Natural killer cell treated with Interleukin-12 subunit alpha and Interleukin-12 subunit beta and Interleukin-15 and Interleukin-18, amount 100 ng/mL, for 72 hours (primary cell): ENCODE results near the gene MYL6. TPM values are rescaled to one million over a fixed set of nuclear protein-coding genes. Genes with fewer than 3 reads are reported as not detected.
A peak's percentile ranks its signal among the peaks of the same experiment; 100 is the strongest.

ENCODE experiments used
- ATAC-seq, 2 donors: fragments of 150-1000 bp; cut with Tn5 transposase in 1 of 2; sonication (Bioruptor Pico), chemical (Tn5 transposase) in 1 of 2; 2 replicates each; pipeline ENCODE4 v1.10.0; 2021
- DNase-seq: peaks from one replicate; pipeline ENCODE4 v3.0.0; 2022; ENCODE audit warnings: low spot score
- H3K27ac Mint-ChIP-seq, 2 donors: 1 replicate in 1 of 2; 2 replicates in 1 of 2; pipeline ENCODE4 v1.8.0; 2022; ENCODE audit warnings: mixed read lengths in 2 of 2, mild to moderate bottlenecking in 1 of 2, moderate library complexity in 1 of 2
- H3K27me3 Mint-ChIP-seq, 2 donors: 1 replicate in 1 of 2; 2 replicates in 1 of 2; pipeline ENCODE4 v1.8.0; 2022; ENCODE audit warnings: mixed read lengths in 2 of 2
- H3K36me3 Mint-ChIP-seq: one replicate; pipeline ENCODE4 v1.8.0; 2022; ENCODE audit warnings: mixed read lengths
- H3K4me1 Mint-ChIP-seq, 2 donors: 1 replicate in 1 of 2; 2 replicates in 1 of 2; pipeline ENCODE4 v1.8.0; 2022; ENCODE audit warnings: low read depth in 2 of 2, mixed read lengths in 2 of 2, mild to moderate bottlenecking in 1 of 2
- H3K4me3 Mint-ChIP-seq: one replicate; pipeline ENCODE4 v1.8.0; 2022; ENCODE audit warnings: mixed read lengths
- H3K9me3 Mint-ChIP-seq: 2 replicates; pipeline ENCODE4 v1.8.0; 2022; ENCODE audit warnings: mixed read lengths
- total RNA-seq, 2 donors: library from RNA; stranded (reverse); gene quantifications; one replicate each; pipeline ENCODE4 v1.2.3, GENCODE V29; 2022

Gene MYL6
- total RNA-seq, 2 donors from 2014 or later, result 1,441 to 1,555 TPM

GRCh38 chr12:56197921-56198635, 39.9 kb downstream of the MYL6 start:
- ATAC-seq (no peak), DNase-seq (no peak)
- no peaks in the 10 kb centered on the region for H3K9me3 Mint-ChIP-seq
- no peak overlapping the region for H3K4me3 Mint-ChIP-seq
- H3K36me3 Mint-ChIP-seq, result no peaks in the 10 kb centered on the region
- H3K4me1 Mint-ChIP-seq, result peaks cover 5 to 6% of the 10 kb centered on the region in 2 donors
- no peaks in the 10 kb centered on the region for H3K27me3 Mint-ChIP-seq
- H3K27ac Mint-ChIP-seq, result no peak overlapping the region

GRCh38 chr12:56198836-56199235, 40.7 kb downstream of the MYL6 start:
- Mint-ChIP-seq H3K36me3 (no peaks in the 10 kb centered on the region), H3K4me1 (no peaks in the 10 kb centered on the region), H3K4me3 (no peak overlapping the region), H3K27me3 (no peaks in the 10 kb centered on the region), H3K27ac (no peak overlapping the region), H3K9me3 (no peaks in the 10 kb centered on the region)
- ATAC-seq, result no peak
- no peak for DNase-seq

GRCh38 chr12:56202366-56202765, 44.2 kb downstream of the MYL6 start:
- Mint-ChIP-seq H3K4me1 (peaks cover 0 to 7% of the 10 kb centered on the region in 2 donors), H3K27ac (peak overlapping the region in 1 of 2 donors; percentile 58), H3K27me3 (no peaks in the 10 kb centered on the region), H3K9me3 (no peaks in the 10 kb centered on the region), H3K36me3 (peaks cover 13% of the 10 kb centered on the region), H3K4me3 (no peak overlapping the region)
- no peak for DNase-seq
- no peak for ATAC-seq

- ATAC-seq, result no peak
- Mint-ChIP-seq H3K4me1 (peaks cover 0 to 7% of the 10 kb centered on the region in 2 donors), H3K4me3 (no peak overlapping the region), H3K9me3 (no peaks in the 10 kb centered on the region), H3K36me3 (peaks cover 17% of the 10 kb centered on the region), H3K27ac (peak overlapping the region in 1 of 2 donors; percentile 58), H3K27me3 (no peaks in the 10 kb centered on the region)
- DNase-seq, result no peak
Observed at GRCh38 chr12:56202838-56203237, 44.7 kb downstream of the MYL6 start.

GRCh38 chr12:56204275-56204674, 46.1 kb downstream of the MYL6 start:
- no peak for DNase-seq
- Mint-ChIP-seq H3K27ac (peak overlapping the region in 1 of 2 donors; percentile 4), H3K27me3 (no peaks in the 10 kb centered on the region), H3K4me3 (no peak overlapping the region), H3K36me3 (peaks cover 17% of the 10 kb centered on the region), H3K9me3 (no peaks in the 10 kb centered on the region), H3K4me1 (peaks cover 0 to 7% of the 10 kb centered on the region in 2 donors)
- ATAC-seq, result no peak

- no peak for DNase-seq
- no peak for ATAC-seq
- Mint-ChIP-seq H3K4me3 (no peak overlapping the region), H3K4me1 (peaks cover 0 to 7% of the 10 kb centered on the region in 2 donors), H3K36me3 (peaks cover 17% of the 10 kb centered on the region), H3K27ac (no peak overlapping the region), H3K27me3 (no peaks in the 10 kb centered on the region), H3K9me3 (no peaks in the 10 kb centered on the region)
Observed at GRCh38 chr12:56205445-56205844, 47.3 kb downstream of the MYL6 start.

GRCh38 chr12:56206452-56207166, 48.5 kb downstream of the MYL6 start:
- Mint-ChIP-seq H3K36me3 (peaks cover 22% of the 10 kb centered on the region), H3K9me3 (no peaks in the 10 kb centered on the region), H3K27ac (no peak overlapping the region), H3K4me3 (no peak overlapping the region), H3K27me3 (no peaks in the 10 kb centered on the region), H3K4me1 (peaks cover 0 to 7% of the 10 kb centered on the region in 2 donors)
- no peak for DNase-seq
- ATAC-seq, result peak; percentile 59 to 62

- Mint-ChIP-seq H3K4me3 (no peak overlapping the region), H3K4me1 (peaks cover 0 to 7% of the 10 kb centered on the region in 2 donors), H3K27me3 (no peaks in the 10 kb centered on the region), H3K36me3 (peaks cover 22% of the 10 kb centered on the region), H3K27ac (no peak overlapping the region), H3K9me3 (no peaks in the 10 kb centered on the region)
- ATAC-seq (no peak), DNase-seq (no peak)
Observed at GRCh38 chr12:56208006-56208405, 49.8 kb downstream of the MYL6 start.

Other genes with a start within 250 kb of the MYL6 start
- 10 to 100 TPM; 31.6 to 34.0 TPM for gene PYM1, start 230.5 kb upstream of the MYL6 start, total RNA-seq
- 100 to 1,000 TPM in 1 of 2 donors, 10 to 100 TPM in 1; 81.9 to 168 TPM for gene DGKA, start 227.2 kb upstream of the MYL6 start, total RNA-seq
- gene PMEL, start 192.3 kb upstream of the MYL6 start, total RNA-seq, result under 1 TPM in 1 of 2 donors, not detected in 1; 0.40 TPM
- 100 to 1,000 TPM in 1 of 2 donors, 10 to 100 TPM in 1; 72.3 to 178 TPM for gene CDK2, start 191.5 kb upstream of the MYL6 start, total RNA-seq
- 10 to 100 TPM; 39.2 to 68.1 TPM for gene RAB5B, start 184.3 kb upstream of the MYL6 start, total RNA-seq
- gene SUOX, start 161.1 kb upstream of the MYL6 start, total RNA-seq, result 10 to 100 TPM; 12.2 to 17.6 TPM
- gene IKZF4, start 137.3 kb upstream of the MYL6 start, total RNA-seq, result 10 to 100 TPM; 11.7 to 12.0 TPM
- gene RPS26, start 116.4 kb upstream of the MYL6 start, total RNA-seq, result 10 to 100 TPM; 24.6 to 48.3 TPM
- not detected for gene ERBB3, start 78.2 kb upstream of the MYL6 start, total RNA-seq
- gene PA2G4, start 53.8 kb upstream of the MYL6 start, total RNA-seq, result 100 to 1,000 TPM; 233 to 318 TPM
- 1,000 to 10,000 TPM; 2,363 to 2,700 TPM for gene RPL41, start 41.7 kb upstream of the MYL6 start, total RNA-seq
- 10 to 100 TPM; 11.4 to 14.9 TPM for gene ZC3H10, start 40.1 kb upstream of the MYL6 start, total RNA-seq
- gene ESYT1, start 30.1 kb upstream of the MYL6 start, total RNA-seq, result 100 to 1,000 TPM in 1 of 2 donors, 10 to 100 TPM in 1; 89.3 to 120 TPM
- gene MYL6B, start 5.8 kb upstream of the MYL6 start, total RNA-seq, result 10 to 100 TPM; 32.0 to 65.5 TPM
- 100 to 1,000 TPM; 102 to 166 TPM for gene SMARCC2, start 31.1 kb downstream of the MYL6 start, total RNA-seq
- gene RNF41, start 63.6 kb downstream of the MYL6 start, total RNA-seq, result 10 to 100 TPM; 34.1 to 48.8 TPM
- gene NABP2, start 66.0 kb downstream of the MYL6 start, total RNA-seq, result 10 to 100 TPM; 66.3 to 81.6 TPM
- gene SLC39A5, start 71.7 kb downstream of the MYL6 start, total RNA-seq, result 1 to 10 TPM in 1 of 2 donors, under 1 TPM in 1; 0.50 to 1.4 TPM
- 10 to 100 TPM; 59.3 to 99.3 TPM for gene ANKRD52, start 100.0 kb downstream of the MYL6 start, total RNA-seq
- 10 to 100 TPM; 15.4 to 26.1 TPM for gene COQ10A, start 108.6 kb downstream of the MYL6 start, total RNA-seq
- 100 to 1,000 TPM; 206 to 278 TPM for gene CS, start 142.0 kb downstream of the MYL6 start, total RNA-seq
- gene CNPY2, start 157.6 kb downstream of the MYL6 start, total RNA-seq, result 100 to 1,000 TPM; 132 to 162 TPM
- 10 to 100 TPM; 22.8 to 42.8 TPM for gene PAN2, start 175.6 kb downstream of the MYL6 start, total RNA-seq
- gene IL23A, start 180.5 kb downstream of the MYL6 start, total RNA-seq, result 1 to 10 TPM in 1 of 2 donors, under 1 TPM in 1; 0.84 to 1.3 TPM
- gene STAT2, start 201.7 kb downstream of the MYL6 start, total RNA-seq, result 100 to 1,000 TPM in 1 of 2 donors, 10 to 100 TPM in 1; 97.7 to 104 TPM
- gene APOF, start 204.5 kb downstream of the MYL6 start, total RNA-seq, result not detected